T follicular helper cell (primary cell): ENCODE data around the gene EFHC1.

Source experiments
- DNase-seq: peaks from one replicate; pipeline ENCODE4 v3.0.0-alpha.2; 2020; ENCODE audit warnings: low read depth

The EFHC1 gene

DNA sequence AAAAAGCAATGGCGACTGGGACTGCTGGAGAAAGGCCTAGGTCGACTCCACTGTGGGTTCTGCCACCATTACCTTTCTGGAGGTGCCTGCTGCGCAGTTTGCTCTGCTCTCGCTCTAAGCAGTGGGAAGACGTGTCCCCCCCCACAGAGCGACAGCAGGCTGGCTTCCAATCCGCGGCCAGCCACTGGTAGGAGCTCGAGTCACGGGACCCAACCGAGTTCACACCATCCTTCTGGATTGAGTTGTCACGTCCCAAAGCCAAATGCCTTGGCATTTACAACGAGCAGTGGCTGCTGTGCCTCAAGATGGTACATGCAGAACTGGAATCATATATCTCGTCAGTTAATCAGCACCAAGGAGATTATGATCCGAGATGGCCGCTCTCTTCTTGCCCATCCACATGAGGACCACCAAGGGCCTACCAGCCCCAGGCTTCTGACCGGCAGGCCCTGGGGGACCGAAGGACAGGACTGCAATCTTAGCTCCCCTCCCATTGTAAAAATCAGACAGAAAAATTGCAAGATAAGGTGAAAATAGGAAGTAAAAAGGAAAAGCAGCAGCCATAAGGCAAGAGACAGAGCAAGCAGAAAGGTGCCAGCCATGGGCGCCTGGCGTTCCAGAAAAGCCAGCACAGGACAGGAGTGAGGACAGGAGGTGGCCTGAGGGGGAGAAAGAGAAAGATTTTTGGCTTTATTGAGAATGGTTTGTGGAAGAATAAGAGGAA is 82.3 kb downstream of the EFHC1 start:
- DNase-seq: no peak

DNA sequence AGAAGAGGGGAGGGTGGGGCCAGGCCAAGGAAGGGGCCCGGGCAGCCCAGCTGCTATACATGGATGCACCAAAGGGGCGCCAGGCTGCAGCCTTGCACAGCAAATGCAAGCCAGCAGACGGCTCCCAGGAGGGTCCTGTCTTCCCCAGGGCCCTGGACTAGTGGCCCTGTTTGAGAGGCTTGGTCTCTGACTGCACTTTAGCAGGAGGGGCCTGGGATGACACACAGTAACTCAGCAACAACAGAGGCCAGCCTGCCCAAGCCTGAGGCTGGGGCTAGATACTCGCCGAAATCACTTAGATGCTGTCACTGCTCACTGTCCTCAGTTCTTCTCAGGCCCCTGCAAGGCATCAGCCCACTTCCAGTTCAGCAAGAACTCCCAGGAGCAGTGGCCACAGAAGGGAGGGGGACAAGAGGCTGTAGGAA is 83.2 kb downstream of the EFHC1 start:
- no peak for DNase-seq

DNA sequence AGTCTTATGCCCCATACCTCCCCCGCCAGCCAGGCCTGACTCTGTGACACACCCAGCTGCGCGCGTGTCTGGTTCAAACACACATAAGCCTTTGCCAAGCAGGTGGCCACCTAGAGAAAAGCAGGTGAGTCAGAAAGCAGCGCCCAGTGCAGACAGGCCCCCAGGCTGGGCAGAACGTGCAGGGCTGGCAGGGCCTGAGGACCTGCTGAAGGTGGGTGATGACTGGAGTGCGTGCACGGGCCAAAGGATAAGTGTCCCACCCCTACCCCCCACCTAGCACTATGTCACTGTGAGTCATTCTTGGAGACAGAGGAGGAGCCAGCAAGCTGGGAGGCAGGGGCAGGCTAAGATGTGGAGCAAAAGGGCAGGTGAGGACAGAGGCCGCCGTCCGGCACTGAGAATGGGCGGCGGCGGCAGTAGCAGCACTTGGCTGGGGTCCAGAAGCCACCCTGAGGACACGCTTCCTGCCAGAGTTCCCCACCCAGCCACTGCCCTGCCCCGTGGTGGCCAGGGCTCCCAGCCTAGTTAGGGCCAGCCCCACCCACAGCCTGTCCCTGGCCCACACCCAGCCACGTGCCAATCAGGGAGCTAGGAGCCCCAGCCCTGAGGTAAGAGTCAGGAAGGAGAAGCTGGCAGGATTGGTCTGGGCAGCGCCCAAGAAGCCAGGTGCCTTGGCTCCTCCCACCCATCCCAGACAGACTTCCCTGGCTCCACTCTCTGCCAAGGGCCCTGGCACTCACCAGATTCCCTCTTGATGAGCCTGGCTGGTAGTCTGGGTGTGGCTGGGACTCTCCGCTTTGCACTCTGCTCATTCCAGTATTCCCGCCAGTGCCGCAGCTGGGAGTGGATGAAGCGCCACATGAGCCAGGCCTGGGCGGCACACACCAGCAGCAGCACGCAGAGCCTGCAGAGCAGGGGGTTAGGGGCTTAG is 84.0 kb downstream of the EFHC1 start:
- no peak for DNase-seq

DNA sequence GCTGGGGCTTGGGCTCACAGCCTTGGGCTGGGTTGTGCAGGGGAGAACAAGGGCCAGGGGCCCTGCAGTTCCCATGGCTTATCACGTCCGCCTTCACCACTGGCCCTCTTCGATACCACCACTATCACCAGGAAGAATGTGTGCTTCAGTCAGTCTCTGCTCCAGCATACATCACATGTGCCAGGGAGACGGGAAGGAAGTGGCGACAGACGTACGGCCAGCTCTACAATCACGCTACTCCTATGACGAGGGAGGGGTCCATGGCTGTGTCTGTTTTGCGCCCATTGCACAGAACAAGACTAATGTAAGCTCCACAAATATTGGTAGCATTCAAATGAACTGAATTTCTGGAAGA is 84.6 kb downstream of the EFHC1 start:
- no peak for DNase-seq

DNA sequence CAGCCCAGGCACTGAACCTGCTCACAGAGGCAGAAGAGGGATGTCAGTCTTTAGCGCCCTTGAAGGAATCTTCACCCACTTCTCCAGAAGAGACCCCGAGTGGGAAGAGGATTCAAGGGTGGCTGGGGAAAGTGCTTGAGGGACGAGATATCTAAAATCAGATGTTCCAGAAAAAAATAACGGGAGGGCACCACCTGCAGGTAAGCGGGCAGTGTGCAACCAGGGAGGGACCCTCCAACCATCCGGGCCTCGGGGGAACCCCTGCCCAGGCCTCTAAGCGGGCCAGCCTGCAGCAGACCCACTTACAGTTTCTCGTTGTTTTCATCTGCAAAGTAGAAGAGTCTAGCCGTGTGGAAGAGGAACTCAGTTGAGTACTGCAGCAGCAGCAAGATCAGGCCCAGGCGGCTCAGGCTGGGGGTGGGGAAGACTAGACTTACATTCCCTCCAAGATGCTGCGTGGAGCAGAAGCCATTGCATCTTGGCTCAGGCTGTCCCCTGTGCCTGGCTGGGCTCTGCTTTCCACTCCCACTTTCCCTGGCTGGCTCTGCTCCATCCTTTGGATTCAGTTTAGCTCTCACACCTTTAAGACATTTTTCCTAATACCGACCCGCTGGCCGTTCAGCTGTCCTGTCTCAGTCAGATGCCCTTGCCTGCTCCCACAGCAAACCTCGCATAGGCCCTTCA is 85.7 kb downstream of the EFHC1 start:
- no peak for DNase-seq

DNA sequence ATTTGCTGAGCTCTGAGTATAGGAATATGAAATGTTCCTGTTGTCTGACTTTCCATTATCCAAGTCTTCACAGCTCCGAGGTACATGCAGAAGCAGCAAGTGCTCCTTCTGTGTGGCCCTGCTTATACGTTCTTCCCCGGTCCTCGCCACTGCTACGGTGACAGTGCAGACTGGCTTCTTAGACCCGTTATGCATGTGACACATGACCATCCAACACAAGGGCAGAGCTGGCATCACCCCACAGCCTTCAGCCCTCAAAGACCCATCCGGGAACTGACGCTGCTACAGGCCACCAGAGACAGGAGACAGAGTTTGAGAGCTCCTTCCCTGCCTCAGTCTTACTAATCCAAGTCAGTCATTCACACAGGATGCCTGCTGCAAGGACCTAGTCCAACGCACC is 86.3 kb downstream of the EFHC1 start:
- DNase-seq: no peak

DNA sequence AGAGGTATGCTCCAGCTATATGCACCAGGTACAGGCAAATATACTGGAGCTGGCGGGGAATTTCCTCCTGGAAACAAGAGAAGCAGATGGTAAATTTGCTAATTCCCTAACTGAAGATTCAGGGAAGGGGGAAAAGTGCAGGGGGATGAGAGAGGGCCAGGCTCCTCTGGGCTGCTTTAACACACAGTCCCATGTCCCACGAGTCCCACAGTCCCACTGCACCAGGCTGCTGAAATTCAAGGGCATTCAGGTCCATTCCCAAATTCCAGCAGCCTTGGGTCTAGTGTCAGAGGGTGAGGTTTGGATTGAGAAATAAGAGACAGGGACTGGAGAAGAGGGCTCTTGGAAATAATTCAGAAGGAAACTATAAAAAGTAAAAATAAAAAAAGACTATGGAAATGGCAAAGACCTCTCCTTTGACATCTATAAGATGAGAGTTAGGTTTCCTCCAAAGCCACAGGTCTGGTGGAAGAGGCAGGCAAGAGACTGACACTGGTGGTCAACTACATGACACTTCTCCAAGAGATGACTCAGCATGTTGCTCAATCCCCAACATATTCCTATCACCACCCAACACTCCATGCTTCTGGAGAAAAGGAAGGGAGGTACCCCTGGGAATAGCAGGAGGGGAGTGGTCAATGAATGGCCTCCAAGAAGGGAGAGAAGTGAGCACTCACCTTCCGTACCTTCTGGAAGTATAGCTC is 87.6 kb downstream of the EFHC1 start:
- DNase-seq: no peak

DNA sequence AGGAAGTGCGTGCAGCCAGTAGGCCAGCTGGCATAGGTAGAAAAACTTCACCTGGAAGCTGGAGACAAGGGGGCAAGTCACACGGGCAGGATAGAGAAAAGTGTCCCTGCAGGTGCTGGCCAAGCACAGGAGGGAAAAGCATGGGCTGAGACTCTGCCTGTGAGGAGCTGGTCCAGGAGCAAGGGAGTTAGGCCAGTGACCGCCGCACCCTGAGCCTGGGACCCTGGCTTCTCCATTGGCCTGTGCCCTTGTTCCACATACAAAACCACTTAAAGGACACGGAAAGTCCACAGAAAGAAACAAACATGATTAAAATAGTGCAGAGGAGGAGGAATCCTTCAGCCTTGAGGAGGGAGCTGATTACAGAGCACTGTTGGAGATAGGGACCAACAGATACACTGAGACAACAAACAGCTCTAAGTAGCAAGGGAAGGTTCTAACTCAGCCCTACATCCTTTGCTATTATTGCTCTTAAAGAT is 88.2 kb downstream of the EFHC1 start:
- DNase-seq: no peak

DNA sequence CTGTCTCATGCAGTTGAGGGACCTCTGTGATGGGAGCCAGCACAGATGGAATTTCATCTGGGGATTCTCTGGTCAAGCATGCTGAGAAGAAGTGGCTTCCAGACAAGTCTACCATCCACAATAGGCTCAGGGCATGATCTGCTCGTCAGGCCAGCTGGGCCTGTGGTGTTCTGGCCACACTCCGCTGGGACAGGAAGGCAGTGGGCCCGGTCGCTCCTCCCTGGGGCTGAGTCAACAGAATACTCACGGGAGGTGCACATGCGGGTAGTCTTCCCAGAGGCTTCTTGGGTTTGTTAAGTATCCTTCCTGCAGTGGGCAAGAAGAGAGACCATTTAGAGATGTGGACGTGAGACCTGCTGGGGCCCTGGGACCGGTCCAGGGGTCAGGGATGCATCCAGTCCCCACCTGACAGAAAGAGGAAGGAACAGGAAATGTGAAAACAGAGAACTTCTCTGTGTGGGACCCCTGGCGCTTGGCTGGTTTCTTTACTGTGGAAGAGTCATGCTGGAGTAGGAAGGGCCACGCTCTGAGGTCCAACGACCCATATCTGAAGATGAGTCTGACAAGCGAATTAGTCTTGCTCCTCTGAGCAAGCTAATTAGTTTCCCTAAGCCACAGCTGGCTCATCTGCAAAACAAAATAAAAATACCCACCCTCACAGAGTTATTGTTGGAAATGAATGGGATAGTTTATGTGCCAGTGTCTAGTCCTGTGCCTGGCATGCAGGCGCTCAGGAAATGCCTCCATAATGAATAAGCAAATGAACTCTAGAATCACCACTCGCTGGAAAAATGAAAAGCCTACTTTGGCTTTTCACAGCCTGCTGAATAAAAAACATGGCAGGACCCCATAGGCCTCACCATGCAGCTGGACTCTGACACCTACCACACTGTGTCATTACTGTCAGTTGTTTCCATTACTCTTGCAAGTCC is 89.4 kb downstream of the EFHC1 start:
- no peak for DNase-seq

DNA sequence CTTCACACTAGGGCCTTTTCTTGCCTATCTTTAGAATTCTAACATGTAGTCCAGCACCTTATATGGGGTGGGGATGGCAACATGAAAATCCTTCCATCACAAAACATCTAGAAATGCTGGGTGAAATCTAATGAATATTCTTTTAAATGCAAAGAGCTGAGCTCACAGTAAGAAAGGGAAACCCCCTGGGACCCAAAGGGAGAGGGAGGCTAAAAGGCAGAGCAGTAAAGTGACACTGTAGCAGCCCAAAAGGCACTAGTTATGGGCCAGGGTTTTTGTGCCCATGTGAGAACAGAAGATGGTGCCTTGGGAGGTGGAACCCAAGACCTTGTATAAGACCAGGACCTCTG is 90.0 kb downstream of the EFHC1 start:
- DNase-seq: no peak

DNA sequence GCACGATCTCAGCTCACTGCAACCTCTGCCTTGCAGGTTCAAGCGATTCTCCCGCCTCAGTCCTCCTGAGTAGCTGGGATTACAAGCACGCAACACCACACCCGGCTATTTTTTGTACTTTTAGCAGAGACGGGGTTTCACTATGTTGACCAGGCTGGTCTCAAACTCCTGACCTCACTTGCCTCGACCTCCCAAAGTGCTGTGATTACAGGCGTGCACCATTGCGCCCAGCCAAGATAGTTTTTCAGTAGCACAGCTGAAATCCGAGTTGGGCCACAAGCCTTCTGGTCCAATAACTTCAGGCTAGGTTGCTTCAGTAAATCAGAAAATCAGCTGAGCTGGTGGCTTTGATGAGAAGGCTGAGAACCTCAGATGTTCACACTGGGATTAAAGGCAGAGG is 91.0 kb downstream of the EFHC1 start:
- DNase-seq: no peak

DNA sequence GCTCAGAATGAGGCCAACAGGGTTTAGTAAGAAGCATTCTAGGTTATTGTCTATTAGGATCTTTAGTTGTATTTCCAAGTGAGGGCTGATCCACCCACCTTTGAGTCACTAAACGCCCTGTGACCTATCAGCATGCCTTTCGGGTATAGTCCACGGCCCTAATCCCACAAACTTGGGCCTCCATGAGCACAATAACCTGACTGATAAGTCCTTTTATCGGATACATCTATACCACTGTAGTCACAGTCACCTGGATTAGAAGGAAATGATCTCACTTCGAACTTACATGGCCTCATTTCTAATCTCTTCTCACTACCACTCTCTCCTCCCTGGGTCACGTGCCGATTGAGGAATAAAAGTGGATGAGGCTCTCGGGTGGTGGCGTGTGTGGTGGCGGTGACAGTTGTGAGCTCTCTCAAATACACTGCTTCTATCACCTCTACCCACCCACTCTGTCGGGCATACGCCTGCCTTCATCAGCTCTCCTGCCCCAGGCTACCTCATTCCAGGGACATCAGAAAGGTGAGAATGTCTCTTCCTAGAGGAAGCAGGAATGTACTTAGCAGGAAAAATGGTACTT is 91.5 kb downstream of the EFHC1 start:
- DNase-seq: no peak

DNA sequence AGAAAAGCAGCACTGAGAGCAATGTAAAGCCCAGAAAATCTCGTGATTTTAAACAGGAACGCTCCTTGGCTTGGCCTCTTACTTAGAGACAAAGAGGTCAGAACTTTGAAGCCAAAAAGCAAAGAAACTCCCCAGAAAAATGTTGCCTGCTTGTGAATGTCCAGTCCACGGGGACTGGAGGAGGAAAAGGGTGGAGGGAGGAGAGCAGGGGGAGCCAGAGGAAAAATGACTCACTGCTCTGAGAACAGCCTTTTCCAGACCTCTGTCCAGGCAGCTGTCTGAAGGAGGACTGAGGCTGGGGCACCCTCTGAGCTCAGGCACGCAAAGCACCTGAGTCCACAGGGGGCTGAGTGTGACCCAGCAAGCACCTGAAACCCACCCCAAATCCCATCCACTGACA is 92.1 kb downstream of the EFHC1 start:
- DNase-seq: no peak

DNA sequence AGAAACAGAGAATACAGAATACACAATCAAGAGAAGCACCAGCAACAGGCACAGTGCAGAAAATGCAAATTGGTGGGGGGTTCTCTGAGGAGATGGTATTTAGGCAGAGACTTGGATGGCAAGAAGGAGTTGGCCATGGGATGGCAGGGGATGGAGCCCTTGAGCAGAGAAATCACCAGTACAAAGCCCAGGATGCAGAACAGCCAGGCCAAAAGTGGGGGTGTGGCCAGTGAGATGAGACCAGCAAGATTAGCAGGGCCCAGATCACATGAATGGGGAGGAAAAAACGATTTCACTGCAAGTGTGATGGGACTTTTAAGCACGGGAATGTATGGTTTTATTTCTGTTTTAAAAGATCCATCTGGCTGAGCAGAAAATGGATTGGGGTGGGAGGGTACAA is 93.3 kb downstream of the EFHC1 start:
- no peak for DNase-seq

DNA sequence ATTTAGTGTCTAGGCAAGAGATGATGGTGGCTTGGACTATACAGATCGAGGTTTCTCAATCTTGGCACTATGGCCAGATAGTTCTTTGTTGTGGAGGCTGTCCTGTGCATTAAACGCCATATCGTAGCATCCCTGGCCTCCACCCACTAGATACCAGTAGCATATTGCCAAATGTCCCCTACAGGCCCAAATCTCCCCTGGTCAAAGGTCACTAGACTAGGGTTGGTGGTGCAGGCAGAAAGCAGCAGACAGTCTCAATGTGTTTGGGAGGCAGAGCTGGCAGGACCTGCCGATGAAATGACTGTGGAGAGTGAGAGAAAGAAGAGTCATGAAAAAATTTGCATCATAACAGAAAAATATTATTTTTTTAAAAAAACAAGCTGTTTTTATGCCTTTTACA is 93.8 kb downstream of the EFHC1 start:
- DNase-seq: no peak

DNA sequence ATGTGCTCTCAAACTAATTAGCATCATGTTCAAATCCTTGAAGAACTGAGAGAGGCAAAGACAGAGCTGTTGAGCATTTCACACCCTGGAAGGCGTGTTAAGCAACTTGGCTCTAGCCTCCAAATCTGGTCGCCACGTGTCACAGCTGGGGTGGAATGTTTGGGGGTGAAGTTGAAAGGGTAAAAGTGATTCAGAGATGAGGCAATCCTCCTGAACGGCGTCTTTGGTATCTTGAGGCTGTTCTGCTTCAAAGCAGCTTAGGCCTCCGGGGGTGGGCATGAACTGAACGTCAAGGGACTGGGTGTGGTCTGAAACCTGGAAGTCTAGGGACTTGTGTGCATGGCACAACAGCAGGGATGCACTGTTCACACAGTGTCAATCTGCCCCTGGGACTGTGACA is 94.4 kb downstream of the EFHC1 start:
- no peak for DNase-seq

DNA sequence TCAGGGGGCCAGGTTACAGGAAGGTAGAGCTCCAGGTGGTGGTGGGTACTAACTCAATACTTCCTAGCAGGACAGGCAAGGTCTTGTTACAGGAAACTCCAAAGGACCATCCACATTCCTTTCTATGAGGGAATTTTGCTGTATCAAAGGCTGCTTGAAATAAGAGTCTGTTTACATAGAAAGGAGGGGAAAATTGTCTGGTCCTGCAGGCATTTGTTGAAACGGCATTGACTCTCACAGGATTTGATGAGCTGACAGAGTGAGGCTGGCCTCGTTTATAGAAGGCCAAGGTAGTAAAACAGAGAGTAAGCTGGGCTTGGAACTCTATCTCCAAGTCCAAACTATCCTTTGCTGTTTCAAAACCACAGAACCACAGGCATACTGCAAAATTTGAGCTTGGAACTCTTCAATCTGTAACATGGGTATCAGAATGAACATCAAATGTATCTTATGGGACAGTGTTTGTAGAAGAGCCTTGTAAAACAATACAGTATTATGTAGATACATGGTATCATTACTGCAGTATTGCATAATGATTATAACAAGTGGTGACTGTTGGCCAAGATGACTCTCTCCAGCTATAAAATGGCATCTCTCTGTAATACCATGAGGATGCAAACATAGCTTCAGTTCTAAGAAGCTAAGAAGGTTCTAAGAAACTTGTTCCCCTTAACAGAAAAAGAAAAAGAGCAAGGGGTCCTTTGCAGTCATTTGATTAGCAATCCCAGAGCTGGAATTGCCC is 95.2 kb downstream of the EFHC1 start:
- DNase-seq: no peak

DNA sequence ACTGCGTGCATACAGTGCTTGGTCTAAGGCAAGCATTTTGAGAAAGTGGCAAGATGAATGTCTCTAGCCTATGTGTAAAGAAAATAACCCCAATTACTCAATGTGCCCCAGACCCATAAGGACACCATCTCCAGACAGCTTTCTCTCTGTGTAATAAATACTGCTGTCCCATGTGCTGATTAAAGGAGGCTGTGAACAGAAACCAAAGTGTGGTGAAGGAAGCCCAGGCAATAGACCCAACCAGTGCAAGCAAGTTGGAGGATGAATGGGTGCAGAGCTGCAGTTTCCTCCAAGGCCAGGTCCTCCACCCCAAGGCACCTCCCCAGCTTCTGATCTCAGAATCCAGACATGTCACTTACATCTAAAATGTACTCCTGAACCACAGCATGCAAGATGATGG is 96.1 kb downstream of the EFHC1 start:
- DNase-seq: no peak

DNA sequence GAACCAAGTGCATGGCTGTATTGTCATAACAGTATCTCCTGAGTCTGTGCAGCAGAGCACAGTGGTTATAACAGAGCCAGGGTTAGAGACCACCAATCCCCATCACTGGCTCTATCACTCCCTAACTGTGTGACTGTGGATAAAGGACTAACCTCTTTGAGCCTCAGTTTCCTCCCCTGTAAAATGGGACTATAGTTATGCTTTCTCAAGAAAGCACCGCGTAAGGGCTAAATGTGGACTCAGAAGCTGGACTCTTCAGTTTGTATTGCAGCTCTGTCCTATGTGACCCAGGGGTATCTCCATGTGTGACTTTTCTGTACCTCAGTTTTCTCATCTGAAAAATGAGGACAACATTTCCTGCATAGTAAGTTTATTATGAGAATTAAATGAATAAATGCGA is 96.8 kb downstream of the EFHC1 start:
- DNase-seq: no peak
